Activated T-cell treated with anti-CD3 and anti-CD28 coated beads, Interleukin-2, amount 50 U/mL, for 1 hour (primary cell): Measurements from ENCODE around the gene TRIM23.

Source experiments
- DNase-seq: peaks from one replicate; pipeline ENCODE4 v3.0.0-alpha.2; 2020

Gene TRIM23

DNA sequence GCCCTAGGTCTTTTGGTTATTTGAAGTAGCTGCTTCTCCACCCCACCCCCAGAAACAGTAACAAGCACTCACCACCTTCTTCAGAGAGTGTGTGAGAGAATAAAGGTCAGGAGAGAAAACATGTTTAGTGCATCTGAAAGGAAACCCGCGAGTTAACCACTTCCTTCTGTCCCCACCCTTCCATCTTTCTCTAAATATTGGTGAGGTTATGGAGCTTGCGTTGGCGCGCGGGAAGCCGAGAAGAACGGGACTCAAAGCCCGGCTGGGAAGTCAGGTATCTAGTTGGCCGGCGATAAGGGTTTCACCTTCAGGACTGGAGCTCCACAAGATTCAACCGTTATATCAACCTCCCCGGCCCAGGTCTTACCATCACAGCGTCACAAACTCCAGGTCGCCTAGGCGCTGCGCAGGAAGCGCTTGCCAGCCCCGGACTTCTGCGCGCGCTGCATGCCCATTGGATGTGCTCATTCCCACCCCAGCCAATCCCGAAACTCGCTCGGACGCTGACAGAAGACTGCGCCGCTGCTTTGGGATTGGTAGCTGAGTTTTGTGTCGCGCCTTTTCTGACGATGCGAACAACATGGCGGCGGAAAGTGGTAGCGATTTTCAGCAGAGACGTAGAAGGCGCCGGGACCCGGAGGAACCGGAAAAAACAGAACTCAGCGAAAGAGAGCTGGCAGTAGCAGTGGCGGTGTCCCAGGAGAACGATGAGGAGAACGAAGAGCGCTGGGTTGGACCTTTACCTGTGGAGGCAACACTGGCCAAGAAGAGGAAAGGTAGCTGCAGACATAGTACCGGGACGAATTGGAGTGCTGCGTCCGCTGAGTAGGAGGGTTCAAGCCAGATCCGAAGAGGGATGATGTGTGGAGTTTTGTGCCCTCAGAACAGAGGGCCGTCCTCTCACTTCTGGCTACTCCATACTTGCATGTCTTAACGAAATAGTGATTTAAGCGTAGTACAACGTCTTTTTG lies 61.1 kb downstream of the TRIM23 start, which contains the start of the genes CENPK and PPWD1:
Gene CENPK (minus strand): TSS at position 438 of the 971 bp plus-strand sequence. CDS start 8,261 bp downstream, outside the sequence.
Gene PPWD1 (plus strand): TSS at position 566 of the 971 bp plus-strand sequence. CDS start 15 bp downstream, at position 581.
- peak; percentile 91 for DNase-seq

DNA sequence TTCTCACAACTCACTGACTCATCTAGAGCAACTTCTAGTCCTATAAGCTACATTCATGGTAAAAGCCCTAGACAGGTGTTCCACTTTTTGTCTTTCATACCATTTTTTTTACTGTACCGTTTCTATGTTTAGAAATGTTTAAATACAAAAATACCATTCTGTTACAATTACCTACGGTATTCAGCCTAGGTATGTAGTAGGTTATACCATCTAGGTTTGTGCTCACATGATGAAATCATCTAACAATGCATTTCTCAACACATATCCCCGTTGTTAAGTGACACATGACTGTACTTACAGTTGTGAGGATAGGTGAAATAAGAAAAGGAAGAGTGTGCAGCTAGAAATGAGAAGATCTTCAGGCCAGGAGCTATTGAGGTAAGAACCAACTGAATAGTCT lies 67.4 kb downstream of the TRIM23 start:
- DNase-seq, result no peak

DNA sequence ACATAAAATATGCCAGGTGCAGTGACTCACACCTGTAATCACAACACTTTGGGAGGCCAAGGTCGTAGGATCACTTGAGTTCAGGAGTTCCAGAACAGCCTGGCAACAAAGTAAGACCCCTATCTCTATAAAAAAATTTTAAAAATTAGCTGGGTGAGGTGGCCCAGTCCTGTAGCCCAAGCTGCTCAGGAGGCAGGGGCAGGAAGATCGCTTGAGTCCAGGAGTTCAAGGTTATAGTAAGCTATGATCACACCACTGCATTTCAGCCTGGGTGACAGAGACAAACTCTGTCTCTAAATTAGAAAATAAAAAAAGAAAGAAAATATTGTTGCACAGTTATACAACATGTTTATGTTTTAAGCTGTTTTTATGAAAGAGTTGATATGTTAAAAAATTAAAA lies 68.0 kb downstream of the TRIM23 start:
- no peak for DNase-seq

DNA sequence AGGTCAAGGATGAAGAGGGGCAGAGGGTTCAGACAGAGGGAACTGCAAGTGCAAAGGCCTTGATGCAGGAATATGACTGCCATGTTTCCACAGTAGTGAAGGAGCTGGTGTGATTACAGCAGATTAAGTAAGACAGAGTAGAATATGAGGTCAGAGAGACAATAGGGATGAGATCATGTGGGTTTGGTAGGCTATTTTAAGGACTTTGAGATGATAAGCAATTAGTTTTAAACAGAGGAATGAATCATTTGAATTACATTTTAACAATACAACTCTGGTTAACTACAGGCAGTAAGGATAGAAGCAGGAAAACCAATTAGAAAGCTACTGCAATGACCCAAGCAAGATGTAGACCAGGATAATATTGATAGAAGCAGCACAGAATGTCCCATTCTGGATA lies 68.8 kb downstream of the TRIM23 start:
- no peak for DNase-seq

DNA sequence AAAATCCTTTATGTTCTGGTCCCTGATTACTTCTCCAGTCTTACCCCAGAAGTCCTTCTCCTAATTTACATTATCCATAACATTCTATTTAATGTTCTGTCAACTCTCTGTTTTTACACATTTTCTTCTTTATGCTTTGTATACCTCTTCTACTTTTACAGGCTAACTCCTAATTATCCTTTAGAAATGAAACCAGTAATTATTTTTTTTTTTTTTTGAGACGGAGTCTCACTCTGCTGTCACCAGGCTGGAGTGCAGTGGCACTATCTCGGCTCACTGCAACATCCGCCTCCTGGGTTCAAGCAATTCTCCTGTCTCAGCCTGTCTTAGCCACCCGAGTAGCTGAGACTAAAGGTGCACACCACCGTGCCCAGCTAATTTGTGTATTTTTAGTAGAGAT lies 70.2 kb downstream of the TRIM23 start:
- DNase-seq, result no peak

DNA sequence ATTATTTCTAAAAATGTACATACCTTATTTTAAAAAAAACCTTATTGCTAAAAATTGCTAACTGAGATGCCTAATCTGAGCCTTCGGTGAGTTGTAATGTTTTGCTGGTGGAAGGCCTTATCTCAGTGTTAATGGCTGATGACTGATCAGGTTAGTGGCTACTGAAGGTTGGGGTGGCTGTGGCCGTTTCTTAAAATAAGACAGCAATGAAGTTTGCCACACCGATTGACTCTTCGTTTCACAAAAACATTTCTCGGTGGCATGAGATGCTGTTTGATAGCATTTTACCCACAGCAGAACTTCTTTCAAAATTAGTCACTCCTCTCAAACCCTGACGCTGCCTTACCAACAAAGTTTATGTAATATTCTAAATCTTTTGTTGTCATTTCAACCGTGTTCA lies 75.9 kb downstream of the TRIM23 start:
- DNase-seq, result no peak

DNA sequence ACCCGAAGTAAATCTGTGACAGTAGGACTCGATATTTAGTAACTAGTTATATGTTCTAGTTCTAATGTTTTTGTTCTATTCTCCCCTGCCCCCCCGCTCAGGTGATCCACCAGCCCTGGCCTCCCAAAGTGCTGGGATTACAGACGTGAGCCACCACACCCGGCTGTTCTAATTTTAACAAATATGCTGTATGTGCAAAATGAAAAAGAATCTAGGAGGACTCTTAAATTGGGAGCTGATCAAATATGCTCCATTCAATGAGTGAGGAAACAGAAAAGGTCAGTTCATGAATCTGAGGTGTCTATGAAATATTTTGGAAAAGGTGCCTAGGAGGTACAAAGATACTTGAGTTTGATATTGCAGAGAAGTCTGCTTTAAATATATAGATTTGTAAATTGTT lies 78.0 kb downstream of the TRIM23 start:
- no peak for DNase-seq

DNA sequence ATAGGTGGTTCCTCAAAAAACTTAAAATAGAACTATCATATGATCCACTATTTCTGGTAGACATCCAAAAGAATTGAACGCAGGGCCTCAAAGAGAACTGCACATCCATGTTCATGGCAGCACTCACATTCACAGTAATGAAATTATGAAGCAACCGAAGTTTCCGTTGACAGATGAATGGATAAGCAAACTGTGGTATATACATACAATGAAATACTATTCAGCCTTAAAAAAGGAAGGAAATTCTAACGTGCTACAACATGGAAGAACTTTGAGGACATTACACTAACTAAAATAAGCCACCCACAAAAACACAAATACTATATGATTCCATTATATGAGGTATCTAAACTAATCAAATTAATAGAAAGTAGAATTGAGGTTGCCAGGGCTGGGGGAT lies 79.7 kb downstream of the TRIM23 start:
- no peak for DNase-seq

DNA sequence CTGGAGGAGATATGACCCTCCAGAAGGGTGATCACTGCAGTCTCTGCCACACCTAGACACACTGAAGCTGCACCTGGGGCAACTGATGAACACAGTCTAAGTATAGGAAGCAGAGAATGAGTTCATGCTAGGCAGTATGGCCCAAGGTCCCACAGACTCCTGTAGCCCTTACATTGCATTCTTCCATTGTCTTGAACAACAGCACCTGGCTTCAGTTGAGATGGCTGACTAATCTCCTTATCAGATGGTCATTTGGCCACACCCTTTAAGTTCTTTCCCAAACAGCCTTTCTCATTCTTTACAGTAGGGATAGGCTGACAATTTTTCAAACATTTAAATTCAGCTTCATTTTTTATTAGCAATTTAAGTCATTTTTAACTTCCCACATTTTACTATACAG lies 84.3 kb downstream of the TRIM23 start:
- DNase-seq, result no peak
